GM11168 (cell line): Measurements from ENCODE around the gene TMEM253.

Experiments used
- in situ Hi-C: fragments of 300-500 bp; cut with MboI; formaldehyde crosslinking; loops from one replicate; pipeline ENCODE4 v1.12.0; 2022; ENCODE audit warnings: low sequenced_read_pairs; ENCODE audit not compliant: unreplicated experiment

The TMEM253 gene

DNA sequence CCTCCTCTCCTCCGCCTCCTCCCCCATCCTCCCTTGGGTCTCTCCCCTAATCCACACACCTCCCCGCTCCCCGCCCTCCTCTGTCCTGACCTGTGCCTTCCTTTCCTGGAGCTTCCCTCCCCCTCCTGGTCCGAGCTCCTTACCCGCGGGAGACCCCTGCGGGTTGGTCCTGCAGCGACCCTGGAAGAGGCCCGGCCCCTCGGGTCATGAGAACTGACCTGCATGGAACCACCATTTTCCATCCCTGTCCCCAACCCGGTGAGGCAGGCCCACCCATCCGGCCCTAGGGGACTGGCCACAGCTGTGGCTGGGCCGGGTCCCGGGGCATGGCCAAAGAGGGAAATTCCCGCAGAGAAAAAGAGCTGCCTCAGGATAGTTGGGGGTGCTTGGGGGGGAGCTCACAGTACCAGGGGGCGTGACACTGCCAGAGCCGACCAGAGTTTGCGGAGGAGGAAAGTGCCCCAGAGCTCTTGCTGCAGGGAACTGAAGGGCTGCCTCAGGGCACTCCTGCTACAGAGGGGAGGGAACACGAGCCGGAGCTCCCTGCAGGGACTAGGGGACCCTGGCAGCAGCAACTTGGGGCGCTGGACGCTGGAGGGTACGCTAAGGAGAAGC is 30.1 kb upstream of the TMEM253 start:
- in situ Hi-C loops, result no loop called here

DNA sequence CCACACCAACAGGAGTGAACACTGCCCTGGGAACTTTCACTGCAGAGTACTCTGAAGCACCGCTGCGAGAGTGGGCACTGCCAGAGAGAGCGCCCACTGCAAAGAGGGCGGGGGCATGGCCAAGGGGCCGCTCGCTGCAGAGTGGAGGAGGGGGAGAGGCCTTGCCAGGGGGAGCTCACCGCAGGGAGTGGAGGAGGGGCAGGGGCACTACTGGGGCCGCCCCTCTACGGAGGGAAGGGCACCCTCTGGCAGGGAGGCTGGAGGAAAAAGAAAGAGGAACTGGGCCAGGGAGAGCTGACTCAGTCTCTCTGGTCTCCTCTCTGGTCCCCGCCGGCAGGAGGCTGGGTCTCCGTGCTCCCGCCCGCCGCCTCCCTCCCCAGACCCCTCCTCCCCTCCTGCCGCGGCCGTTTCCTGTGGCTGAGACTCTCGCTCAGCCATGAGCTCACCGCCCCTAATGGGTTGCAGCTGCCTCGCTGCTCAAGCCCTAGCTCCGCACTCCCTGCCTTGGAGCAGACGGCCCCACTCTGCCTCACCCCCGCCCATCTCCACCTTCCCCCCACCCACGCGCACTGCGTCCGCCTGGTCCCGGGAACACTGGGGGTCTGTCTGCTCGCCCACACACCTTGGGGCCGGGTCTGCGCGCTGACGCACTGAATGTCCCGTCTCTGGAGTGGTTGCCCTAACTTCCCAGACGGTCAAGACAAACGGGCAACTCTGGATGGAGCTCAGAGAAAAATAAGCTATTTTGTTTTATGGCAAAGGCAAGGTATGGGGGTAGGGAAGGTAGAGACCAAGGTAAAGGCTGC is 29.4 kb upstream of the TMEM253 start:
- in situ Hi-C loops, result no loop called here

DNA sequence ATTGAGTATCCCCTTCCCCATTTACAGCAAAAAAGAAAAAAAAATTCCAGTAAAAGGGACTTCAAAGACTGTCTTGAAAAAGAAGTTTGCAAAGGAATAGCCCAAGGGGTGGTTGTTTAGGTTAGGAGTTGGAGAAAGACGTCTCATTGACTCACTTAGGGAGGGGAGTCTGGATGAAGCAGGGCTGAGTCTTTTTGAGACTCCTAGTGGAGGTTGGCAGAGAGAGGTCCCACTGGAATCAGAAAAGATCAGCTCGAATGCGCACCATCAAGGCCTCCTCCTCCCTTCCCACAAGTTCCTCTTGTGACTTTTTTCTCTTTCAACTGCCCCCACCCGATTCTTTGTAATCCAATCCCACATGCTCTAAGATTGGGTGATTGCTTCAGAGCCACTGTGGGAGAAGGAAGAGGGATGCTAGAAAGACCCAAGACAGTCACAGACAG is 28.8 kb upstream of the TMEM253 start:
- in situ Hi-C loops, result no loop called here

DNA sequence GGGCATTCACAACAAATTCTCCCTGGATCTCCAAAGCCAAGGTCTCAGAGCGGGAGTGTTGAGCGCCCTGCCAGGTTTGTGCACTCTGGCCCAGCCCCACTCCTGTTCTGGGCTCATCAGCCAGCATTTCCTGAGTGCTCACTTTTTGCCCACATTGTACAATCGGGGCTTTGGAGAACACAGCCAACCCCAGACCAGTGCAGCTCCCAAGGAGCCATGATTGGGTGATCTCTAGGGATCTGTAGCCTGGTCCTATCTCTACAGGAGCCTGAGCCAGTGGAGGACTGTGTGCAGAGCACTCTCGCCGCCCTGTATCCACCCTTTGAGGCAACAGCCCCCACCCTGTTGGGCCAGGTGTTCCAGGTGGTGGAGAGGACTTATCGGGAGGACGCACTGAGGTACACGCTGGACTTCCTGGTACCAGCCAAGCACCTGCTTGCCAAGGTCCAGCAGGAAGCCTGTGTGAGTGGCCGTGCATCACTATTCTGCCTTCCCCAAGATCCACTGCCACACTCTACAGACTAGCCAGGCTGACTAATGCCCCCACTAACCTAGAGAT is 28.0 kb upstream of the TMEM253 start:
- in situ Hi-C loops, result no loop called here

DNA sequence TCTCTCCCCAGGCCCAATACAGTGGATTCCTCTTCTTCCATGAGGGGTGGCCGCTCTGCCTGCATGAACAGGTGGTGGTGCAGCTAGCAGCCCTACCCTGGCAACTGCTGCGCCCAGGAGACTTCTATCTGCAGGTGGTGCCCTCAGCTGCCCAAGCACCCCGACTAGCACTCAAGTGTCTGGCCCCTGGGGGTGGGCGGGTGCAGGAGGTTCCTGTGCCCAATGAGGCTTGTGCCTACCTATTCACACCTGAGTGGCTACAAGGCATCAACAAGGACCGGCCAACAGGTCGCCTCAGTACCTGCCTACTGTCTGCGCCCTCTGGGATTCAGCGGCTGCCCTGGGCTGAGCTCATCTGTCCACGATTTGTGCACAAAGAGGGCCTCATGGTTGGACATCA is 26.9 kb upstream of the TMEM253 start:
- in situ Hi-C loops, result no loop called here

DNA sequence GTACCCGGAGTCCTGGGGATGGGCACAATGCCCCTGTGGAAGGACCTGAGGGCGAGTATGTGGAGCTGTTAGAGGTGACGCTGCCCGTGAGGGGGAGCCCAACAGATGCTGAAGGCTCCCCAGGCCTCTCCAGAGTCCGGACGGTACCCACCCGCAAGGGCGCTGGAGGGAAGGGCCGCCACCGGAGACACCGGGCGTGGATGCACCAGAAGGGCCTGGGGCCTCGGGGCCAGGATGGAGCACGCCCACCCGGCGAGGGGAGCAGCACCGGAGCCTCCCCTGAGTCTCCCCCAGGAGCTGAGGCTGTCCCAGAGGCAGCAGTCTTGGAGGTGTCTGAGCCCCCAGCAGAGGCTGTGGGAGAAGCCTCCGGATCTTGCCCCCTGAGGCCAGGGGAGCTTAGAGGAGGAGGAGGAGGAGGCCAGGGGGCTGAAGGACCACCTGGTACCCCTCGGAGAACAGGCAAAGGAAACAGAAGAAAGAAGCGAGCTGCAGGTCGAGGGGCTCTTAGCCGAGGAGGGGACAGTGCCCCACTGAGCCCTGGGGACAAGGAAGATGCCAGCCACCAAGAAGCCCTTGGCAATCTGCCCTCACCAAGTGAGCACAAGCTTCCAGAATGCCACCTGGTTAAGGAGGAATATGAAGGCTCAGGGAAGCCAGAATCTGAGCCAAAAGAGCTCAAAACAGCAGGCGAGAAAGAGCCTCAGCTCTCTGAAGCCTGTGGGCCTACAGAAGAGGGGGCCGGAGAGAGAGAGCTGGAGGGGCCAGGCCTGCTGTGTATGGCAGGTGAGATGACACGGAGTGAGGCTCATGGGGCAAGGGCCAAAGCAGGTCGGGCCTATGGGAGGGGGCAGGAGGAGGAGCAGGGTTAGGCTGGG is 26.2 kb upstream of the TMEM253 start:
- in situ Hi-C loops, result no loop called here

DNA sequence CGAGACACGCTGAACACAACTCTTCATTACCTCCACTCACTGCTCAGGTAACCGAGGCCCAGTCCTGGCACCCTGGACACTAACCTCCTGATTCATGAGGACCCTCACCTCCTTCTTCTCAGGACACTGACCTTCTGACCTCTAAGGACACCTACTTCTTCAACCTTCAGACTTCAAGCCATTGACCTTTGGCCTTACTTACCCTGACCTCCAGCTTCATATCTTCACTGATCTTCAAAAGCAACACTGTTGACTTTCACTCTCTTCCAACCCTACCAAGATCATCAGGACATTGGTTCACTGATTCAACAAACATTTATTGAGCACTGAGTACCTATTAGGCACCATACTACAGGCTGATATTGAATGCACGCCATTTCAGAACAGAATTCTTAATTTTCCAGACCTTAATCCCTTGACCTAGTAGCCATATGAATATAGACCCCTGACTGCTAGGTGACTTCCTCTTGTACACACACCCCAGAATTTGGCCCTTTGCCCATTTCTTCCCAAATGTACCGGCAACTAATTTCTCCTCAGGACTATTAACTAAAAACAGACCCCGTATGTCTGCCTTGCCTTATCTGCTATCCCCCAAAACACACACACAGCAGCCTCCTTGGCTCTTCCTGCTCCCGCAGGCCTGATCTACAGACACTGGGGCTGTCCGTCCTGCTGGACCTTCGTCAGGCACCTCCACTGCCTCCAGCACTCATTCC is 25.0 kb upstream of the TMEM253 start:
- in situ Hi-C loops, result no loop called here

DNA sequence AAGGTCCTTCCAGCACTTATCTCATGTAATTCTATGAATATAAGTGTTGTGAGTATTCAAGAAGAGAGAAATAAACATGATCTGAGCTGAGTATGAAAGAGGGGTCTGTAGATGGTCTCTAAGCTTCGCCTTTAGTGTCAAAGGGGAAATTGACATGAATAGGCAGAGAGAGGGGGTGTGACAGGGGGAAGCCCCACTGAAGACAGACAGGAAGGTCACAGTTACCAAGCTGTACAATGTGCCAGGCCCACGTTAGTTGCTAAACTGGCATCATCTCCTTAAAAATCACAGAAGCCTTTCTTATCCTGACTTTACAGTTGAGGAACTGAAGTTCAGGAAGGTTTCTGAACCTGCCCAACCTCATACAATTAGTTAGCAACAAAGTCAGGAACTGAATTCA is 23.2 kb upstream of the TMEM253 start:
- in situ Hi-C loops, result no loop called here

DNA sequence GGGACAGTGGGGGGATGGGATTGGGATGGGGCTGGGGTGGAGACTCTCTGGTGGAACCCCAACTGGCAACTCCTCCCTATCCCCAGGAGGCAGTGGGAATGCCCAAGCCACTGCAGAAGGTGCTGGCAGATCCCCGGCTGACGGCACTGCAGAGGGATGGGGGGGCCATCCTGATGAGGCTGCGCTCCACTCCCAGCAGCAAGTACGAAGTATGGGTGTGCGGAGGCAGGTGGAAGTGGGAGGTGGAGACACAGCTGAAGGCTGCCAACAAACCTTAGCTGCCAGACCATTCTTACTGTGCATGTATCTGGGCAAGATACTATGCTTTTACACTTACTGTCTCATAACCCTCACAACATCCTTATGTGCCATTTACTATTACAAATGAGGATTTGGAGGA is 22.6 kb upstream of the TMEM253 start:
- in situ Hi-C loops, result no loop called here

DNA sequence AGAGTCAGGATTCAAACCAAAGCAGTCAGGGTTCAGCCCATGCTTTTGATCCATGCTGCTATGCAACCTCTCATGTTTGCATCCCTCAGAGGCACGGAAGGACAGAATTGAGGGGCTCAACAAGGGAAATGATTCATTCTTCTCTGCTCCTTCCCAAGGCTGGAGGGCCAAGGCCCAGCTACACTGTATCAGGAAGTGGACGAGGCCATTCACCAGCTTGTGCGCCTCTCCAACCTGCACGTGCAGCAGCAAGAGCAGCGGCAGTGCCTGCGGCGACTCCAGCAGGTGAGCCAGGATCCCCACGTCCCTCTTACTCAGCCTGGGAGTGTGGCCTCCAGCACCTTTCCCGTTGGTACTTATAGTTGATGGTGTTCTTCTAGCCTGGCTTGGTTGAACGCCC is 22.1 kb upstream of the TMEM253 start:
- in situ Hi-C loops, result no loop called here

DNA sequence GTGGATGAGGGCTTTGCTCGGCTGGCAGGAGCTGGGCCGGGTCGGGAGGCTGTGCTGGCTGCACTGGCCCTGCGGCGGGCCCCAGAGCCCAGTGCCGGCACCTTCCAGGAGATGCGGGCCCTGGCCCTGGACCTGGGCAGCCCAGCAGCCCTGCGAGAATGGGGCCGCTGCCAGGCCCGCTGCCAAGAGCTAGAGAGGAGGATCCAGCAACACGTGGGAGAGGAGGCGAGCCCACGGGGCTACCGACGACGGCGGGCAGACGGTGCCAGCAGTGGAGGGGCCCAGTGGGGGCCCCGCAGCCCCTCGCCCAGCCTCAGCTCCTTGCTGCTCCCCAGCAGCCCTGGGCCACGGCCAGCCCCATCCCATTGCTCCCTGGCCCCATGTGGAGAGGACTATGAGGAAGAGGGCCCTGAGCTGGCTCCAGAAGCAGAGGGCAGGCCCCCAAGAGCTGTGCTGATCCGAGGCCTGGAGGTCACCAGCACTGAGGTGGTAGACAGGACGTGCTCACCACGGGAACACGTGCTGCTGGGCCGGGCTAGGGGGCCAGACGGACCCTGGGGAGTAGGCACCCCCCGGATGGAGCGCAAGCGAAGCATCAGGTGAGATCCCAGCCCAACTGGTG is 19.2 kb upstream of the TMEM253 start:
- in situ Hi-C loops, result no loop called here

DNA sequence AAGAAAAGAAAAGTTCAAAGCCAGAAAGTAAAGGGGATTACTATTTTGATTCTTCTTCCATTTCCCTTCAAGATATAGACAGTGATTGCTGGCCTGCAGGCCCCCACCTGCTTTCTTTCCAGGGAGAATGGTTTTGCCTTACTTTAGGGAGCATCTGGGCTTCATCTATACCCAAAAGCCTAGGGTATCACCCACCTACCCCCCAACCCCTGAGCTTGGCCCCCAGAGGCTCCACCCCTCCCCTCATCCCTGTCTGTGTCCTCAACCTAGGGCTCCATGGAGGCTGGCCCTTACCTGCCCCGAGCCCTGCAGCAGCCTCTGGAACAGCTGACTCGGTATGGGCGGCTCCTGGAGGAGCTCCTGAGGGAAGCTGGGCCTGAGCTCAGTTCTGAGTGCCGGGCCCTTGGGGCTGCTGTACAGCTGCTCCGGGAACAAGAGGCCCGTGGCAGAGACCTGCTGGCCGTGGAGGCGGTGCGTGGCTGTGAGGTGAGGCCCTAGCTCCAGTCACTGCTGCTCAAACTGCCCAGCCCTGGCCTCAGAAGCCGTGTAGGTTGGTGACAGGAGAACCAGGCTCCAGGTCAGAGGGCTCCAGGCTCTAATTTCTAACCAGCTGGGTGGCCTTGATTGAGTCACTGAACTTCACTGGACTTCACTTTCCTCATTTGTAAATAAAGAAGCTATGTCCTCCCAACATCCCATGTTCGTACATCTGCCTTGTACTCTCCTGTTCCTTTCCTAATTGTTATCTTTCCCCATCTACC is 17.1 kb upstream of the TMEM253 start:
- in situ Hi-C loops, result no loop called here

DNA sequence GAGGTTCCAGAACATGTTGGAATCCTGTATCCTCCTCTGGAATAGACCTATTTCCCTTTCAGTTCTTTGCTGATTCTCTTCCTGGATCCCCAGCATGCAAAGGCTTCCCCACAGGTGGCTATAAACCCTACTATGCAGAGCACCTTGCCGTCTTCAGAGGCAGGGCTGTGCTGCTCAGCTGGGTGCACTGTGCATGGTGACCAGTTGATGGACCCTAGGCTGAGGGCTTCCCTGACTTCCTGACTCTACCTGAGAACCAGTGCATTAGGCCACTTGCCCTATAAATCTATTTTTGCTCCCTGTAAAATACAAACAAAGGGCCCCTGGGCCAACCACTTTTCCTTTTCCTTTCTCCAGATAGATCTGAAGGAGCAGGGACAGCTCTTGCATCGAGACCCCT is 16.5 kb upstream of the TMEM253 start:
- in situ Hi-C loops, result no loop called here

DNA sequence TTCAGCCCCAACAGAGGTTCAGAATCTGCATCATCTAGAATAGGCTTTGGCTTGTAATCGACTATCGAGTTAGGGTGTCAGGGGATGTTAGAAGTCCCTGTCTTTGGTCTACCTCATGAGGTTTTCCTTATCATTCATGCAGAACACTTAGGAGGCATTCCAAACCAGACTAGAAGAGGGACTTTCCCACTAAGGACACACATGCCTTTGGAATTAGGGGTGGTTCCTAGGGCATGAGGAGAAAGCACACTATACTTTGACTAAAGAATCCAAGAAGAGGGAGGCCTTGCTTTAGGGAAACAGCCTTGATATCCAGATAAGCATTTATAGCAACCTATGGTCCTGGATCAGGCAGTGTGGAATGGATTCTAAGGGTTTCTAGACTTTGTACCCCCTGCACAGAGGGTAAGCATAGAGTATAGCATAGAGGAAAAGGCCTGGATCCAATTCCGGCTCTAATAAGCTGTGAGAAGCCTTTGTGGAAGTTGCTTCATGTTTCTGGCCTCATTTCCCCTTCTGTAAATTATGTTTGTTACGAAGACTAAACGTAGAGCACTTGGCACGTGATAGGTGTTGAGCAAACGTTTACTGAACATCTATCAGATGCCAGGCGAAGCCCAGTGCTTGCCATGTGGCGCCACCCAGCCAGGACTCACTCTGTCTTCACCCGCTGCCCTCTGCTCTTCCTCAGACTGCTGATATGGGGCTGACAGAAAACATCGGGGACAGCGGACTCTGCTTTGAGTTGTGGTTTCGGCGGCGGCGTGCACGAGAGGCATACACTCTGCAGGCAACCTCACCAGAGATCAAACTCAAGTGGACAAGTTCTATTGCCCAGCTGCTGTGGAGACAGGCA is 15.6 kb upstream of the TMEM253 start:
- in situ Hi-C loops, result no loop called here

DNA sequence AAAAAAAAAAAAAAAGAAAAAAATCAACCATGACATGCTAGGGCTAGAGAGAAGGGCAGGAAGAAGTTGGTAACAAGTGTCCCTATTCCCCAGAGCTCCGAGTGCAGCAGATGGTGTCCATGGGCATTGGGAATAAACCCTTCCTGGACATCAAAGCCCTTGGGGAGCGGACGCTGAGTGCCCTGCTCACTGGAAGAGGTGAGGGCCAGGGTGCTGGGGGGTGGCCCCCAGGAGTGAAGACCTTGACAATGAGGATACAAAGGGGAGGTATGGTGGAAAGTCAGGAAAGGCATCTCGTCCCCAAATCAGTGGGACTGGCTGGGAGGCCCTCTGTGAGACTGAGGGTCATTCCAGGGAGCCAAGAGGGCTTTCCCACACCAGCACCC is 14.0 kb upstream of the TMEM253 start:
- in situ Hi-C loops, result no loop called here

DNA sequence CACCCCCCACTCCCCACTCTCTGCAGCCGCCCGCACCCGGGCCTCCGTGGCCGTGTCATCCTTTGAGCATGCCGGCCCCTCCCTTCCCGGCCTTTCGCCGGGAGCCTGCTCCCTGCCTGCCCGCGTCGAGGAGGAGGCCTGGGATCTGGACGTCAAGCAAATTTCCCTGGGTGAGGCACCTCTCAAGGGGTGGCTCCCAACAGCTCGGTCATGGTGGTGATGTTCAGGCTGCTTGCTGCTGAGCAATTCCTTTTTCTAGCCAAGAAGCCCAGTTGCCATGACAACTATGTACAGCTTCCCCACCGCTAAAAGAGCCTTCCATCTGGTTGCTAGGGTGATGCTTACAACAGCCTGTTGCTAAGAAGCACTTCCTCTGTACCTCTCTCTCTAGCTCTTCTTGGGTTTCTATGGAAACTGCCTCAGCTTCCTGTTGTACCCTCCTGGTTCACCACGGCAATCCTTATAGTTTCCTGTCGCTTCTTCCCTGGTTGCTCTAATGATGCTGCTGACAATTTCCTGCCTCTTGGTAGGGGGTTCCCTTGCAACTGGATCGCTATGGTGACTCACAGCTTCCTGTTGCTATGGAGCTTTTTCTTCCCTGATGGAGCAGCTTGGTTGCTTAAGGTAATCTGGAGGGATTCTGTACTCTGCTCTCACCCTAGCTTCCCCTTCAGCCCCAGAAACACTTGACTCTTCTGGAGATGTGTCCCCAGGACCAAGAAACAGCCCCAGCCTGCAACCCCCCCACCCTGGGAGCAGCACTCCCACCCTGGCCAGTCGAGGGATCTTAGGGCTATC is 13.4 kb upstream of the TMEM253 start:
- in situ Hi-C loops, result no loop called here

DNA sequence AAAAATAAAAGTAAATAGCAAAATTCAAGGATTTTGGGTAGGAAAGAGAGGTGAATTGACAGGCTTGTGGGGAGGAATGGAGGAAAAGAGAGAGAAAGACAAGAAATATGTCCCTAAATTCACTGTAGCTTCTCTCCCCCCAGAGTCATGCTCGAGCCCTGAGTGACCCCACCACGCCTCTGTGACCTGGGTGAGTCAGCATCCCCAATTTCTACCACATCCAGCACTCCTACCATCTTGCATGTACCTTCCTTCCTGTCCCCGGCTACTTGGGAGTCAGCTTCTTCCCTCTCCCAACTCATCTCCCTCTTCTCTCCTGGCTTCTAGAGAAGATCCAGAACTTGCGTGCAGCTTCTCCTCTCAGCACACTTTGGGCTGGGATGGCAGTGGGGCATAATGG is 12.2 kb upstream of the TMEM253 start:
- in situ Hi-C loops, result no loop called here
